HCT116 (cell line): ENCODE data around the gene RPS6KA1.

Experiments
- CTCF ChIP-seq, 3 experiments: fragments of 200-600 bp in 1 of 3; sonication (generic) in 1 of 3; IDR thresholded peaks in 2 of 3; conservative IDR thresholded peaks in 1 of 3; 2 replicates each; pipeline ENCODE4 v1.5.1; 2012 to 2017; ENCODE audit warnings: low read depth in 2 of 3, low read length in 2 of 3, antibody characterized with exemption in 1 of 3, borderline replicate concordance in 1 of 3, control low read depth in 1 of 3, mild to moderate bottlenecking in 1 of 3, mixed read lengths in 1 of 3, mixed run types in 1 of 3, moderate library complexity in 1 of 3; ENCODE audit not compliant: insufficient read depth in 1 of 3
- EZH2 ChIP-seq: fragments of 200-600 bp; sonication (generic); IDR thresholded peaks from 2 replicates; pipeline ENCODE4 v1.6.1; 2017; ENCODE audit warnings: antibody characterized with exemption, mixed run types
- EZH2phosphoT487 ChIP-seq: fragments of 200-600 bp; IDR thresholded peaks from 2 replicates; pipeline ENCODE4 v1.6.1; 2018; ENCODE audit warnings: antibody characterized with exemption, borderline replicate concordance
- FOSL1 ChIP-seq: IDR thresholded peaks from 2 replicates; pipeline ENCODE4 v1.6.1; 2012; ENCODE audit warnings: low read depth
- POLR2A ChIP-seq: IDR thresholded peaks from 2 replicates; pipeline ENCODE4 v1.7.0; 2011; ENCODE audit warnings: borderline replicate concordance; ENCODE audit not compliant: insufficient read depth, insufficient read length; ENCODE audit errors: extremely low read depth
- POLR2AphosphoS5 ChIP-seq: IDR thresholded peaks from 2 replicates; pipeline ENCODE4 v1.6.1; 2011; ENCODE audit warnings: mild to moderate bottlenecking, low read depth, low read length, moderate library complexity
- REST ChIP-seq: IDR thresholded peaks from 2 replicates; pipeline ENCODE4 v1.6.1; 2012; ENCODE audit warnings: low read depth
- SP1 ChIP-seq: IDR thresholded peaks from 2 replicates; pipeline ENCODE4 v1.6.1; 2012; ENCODE audit warnings: low read depth
- SRF ChIP-seq: IDR thresholded peaks from 2 replicates; pipeline ENCODE4 v1.6.1; 2012; ENCODE audit warnings: low read depth
- ZFX ChIP-seq: fragments of 450-650 bp; IDR thresholded peaks from 2 replicates; pipeline ENCODE4 v1.6.1; 2017

- TF ChIP-seq POLR2A = no peak
- TF ChIP-seq EZH2phosphoT487 = no peak
- no peak for TF ChIP-seq ZFX
- no peak for TF ChIP-seq REST
- TF ChIP-seq CTCF (IDR thresholded peaks at IDR 0.05 in 2 of 3, conservative IDR thresholded peaks at IDR 0.05 in 1 of 3; ENCODE audit: borderline replicate concordance in 1 of 3, insufficient read depth in 1 of 3, low read depth in 2 of 3, low read length in 2 of 3) = no peak
- TF ChIP-seq SP1 = no peak
- TF ChIP-seq POLR2AphosphoS5 = no peak
- TF ChIP-seq EZH2 = no peak
- TF ChIP-seq SRF = no peak
- TF ChIP-seq FOSL1 = no peak
Measured at GRCh38 chr1:26493267-26493666, 36.3 kb upstream of the RPS6KA1 start.
